GM21786 (cell line): ENCODE measurements around the gene CACNB2.
"Not testable (repeated sequence)": the region's sequence is repeated elsewhere in the genome, so short reads cannot be mapped to it uniquely, and the experiment has no call there.

Experiments
- ATAC-seq: cut with Tn5 transposase; IDR thresholded peaks from one replicate; pipeline ENCODE4 v1.9.1; 2021; ENCODE audit not compliant: unreplicated experiment

The CACNB2 gene

GRCh38 chr10:18554479-18554878, 414.3 kb downstream of the CACNB2 start:
- ATAC-seq: no peak

- no peak for ATAC-seq
These were observed 416.4 kb downstream of the CACNB2 start for GRCh38 chr10:18556522-18557147.

GRCh38 chr10:18557960-18558359, 417.7 kb downstream of the CACNB2 start:
- no peak for ATAC-seq

- ATAC-seq: no peak
These were observed 421.8 kb downstream of the CACNB2 start for GRCh38 chr10:18561861-18562551.

GRCh38 chr10:18563003-18563726, 422.9 kb downstream of the CACNB2 start:
- ATAC-seq: no peak

- ATAC-seq: no peak
These were observed 424.8 kb downstream of the CACNB2 start for GRCh38 chr10:18565006-18565405.

- ATAC-seq: no peak
These were observed 426.0 kb downstream of the CACNB2 start for GRCh38 chr10:18566177-18566576.

- ATAC-seq: no peak
These were observed 427.2 kb downstream of the CACNB2 start for GRCh38 chr10:18567343-18567856.

GRCh38 chr10:18570386-18570785, 430.2 kb downstream of the CACNB2 start:
- not testable (repeated sequence) for ATAC-seq

GRCh38 chr10:18571076-18571475, 430.9 kb downstream of the CACNB2 start:
- ATAC-seq: no peak

- ATAC-seq: no peak
These were observed 431.6 kb downstream of the CACNB2 start for GRCh38 chr10:18571780-18572179.

GRCh38 chr10:18572959-18573561, 432.8 kb downstream of the CACNB2 start:
- ATAC-seq: no peak

- no peak for ATAC-seq
These were observed 436.4 kb downstream of the CACNB2 start for GRCh38 chr10:18576586-18576985.

GRCh38 chr10:18577823-18578685, 437.8 kb downstream of the CACNB2 start:
- ATAC-seq: no peak

- no peak for ATAC-seq
These were observed 442.6 kb downstream of the CACNB2 start for GRCh38 chr10:18582803-18583202.

GRCh38 chr10:18583575-18584270, 443.5 kb downstream of the CACNB2 start:
- ATAC-seq: no peak

- not testable (repeated sequence) for ATAC-seq
These were observed 446.4 kb downstream of the CACNB2 start for GRCh38 chr10:18586637-18587036.

GRCh38 chr10:18591141-18591540, 450.9 kb downstream of the CACNB2 start:
- not testable (repeated sequence) for ATAC-seq
